ENCODE data around the gene ZNF407. TPM values are rescaled to one million over a fixed set of nuclear protein-coding genes. Genes with fewer than 3 reads are reported as not detected.
A peak's percentile ranks its signal among the peaks of the same experiment; 100 is the strongest.
"Not testable (repeated sequence)": the region's sequence is repeated elsewhere in the genome, so short reads cannot be mapped to it uniquely, and the experiment has no call there.

The ZNF407 gene, protein sequence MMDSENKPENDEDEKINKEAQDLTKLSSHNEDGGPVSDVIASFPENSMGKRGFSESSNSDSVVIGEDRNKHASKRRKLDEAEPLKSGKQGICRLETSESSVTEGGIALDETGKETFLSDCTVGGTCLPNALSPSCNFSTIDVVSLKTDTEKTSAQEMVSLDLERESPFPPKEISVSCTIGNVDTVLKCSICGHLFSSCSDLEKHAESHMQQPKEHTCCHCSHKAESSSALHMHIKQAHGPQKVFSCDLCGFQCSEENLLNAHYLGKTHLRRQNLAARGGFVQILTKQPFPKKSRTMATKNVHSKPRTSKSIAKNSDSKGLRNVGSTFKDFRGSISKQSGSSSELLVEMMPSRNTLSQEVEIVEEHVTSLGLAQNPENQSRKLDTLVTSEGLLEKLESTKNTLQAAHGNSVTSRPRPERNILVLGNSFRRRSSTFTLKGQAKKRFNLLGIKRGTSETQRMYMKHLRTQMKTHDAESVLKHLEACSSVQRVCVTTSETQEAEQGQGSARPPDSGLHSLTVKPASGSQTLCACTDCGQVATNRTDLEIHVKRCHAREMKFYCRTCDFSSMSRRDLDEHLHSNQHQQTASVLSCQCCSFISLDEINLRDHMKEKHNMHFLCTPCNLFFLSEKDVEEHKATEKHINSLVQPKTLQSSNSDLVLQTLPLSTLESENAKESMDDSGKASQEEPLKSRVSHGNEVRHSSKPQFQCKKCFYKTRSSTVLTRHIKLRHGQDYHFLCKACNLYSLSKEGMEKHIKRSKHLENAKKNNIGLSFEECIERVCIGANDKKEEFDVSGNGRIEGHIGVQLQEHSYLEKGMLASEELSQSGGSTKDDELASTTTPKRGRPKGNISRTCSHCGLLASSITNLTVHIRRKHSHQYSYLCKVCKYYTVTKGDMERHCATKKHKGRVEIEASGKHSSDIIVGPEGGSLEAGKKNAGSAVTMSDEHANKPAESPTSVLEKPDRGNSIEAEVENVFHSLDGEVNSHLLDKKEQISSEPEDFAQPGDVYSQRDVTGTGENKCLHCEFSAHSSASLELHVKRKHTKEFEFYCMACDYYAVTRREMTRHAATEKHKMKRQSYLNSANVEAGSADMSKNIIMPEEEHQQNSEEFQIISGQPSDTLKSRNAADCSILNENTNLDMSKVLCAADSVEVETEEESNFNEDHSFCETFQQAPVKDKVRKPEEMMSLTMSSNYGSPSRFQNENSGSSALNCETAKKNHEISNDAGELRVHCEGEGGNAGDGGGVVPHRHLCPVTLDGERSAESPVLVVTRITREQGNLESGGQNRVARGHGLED (N-terminal part only)
- total RNA-seq = 10 to 100 TPM; 13.0 to 13.9 TPM
- long read RNA-seq, full-length matches to known transcripts = 3 of 4 reads
- long read RNA-seq, partial matches to known transcripts = 0 of 4 reads
- long read RNA-seq, other reads (novel, unspliced or antisense) = 1 of 4 reads

DNA sequence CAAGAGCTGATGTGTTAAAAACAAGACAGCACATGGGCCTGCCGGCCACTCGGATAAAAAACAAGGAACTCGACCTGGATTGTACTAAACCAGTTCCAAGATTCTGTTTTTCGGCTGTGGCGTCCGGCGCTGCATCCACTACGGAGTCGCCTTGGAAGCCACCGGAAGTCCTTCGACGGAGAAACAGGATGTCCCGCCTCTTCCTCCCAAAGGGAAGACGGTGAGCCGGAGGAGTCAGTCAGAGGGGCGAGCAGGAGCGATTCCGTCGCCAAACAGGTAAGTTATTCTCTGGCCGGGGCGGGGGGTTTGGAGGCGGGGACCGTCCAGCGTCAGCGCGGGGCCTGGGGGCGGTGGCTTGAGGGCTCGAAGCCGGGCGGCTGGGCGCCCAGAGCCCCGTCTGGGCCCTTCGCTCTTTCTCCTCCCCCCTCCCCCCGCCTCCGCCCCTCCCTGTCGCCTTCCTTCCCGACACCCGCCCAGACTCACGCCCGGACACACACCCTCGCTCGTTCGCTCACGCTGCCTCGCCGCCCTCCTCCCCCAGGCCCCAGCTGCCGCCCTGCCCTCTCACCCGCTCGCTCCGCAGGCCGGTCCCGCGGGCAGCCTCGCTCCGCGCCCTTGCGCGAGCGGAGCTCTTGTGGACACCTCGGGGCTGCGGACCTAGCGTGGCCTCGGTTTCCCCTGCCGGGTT lies at the start of gene ZNF407:
Gene ZNF407 (plus strand): TSS at position 209 of the 688 bp plus-strand sequence. CDS start 33,150 bp downstream, outside the sequence.
- peak; percentile 93 for ATAC-seq
- peak; percentile 88 to 90 for DNase-seq
- intact Hi-C loops (cut with DNase I, micrococcal nuclease) = no loop called here

DNA sequence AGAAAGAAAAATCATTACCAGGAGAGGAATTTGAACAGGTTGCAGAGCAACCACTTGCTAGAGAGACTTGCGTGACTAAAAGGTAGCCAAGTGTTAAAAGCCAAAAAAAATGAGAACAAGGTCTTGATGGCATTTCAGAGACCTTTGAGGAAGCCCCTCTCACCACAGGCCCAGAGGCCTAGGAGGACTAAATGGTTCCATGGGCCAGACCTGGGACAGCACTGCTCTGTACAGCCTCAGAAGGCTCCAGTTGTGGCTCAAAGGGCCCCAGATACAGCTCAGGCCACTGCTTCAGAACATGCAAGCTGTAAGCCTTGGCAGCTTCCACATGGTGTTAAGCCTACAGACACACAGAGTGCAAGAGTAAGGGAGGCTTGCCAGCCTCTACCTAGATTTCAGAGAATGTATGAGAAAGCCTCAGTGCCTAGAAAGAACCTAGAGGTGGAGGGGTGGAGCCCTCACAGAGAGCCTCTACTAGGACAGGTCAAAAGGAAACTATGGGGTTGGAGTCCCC lies 48.0 kb upstream of the ZNF407 start:
- no peak for DNase-seq
- no peak for ATAC-seq
- intact Hi-C loops (cut with DNase I, micrococcal nuclease) = loop anchor here in 1 of 2 donors (5.0 kb wide), 1 partner anchor 197 kb away; no protein-coding TSS in a partner anchor

DNA sequence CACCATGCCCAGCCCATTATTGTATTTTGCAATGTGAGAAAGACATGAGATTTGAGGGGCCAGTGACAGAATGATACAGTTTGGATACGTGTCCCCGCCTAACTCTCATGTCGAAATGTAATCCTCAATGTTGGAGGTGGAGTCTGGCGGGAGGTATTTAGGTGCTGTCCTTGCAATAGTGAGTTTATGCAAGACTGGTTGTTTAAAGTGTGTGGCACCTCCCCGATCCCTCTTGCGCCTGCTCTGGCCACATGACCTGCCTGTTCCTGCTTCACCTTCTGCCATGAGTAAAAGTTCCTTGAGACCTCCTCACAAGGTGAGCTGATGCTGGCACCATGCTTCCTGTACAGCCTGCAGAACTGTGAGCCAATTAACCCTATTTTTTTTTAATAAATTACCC lies 46.8 kb upstream of the ZNF407 start:
- DNase-seq (no peak), ATAC-seq (no peak)
- intact Hi-C loops (cut with DNase I, micrococcal nuclease) = loop anchor here in 1 of 2 donors (5.0 kb wide), 1 partner anchor 199 kb away; no protein-coding TSS in a partner anchor

DNA sequence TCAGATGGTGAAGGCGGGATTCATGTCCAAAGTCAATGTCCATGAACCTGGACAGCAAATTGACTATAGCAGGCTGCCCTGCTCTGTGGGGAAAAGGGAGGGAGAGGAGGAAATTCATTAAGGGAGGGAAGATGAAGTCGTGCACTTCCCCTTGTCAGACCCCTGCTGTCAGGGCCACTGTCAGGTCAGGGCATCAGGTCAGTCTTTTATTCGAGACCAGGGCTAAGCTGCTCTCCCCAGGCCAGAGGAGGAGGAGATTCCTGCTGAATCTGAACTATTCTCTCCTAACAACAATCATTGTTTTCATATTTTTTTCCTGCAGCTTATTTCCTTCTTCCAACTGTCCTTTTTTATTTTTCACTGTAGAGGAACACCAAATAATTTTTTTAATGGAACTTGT lies 46.2 kb upstream of the ZNF407 start:
- intact Hi-C loops (cut with DNase I, micrococcal nuclease) = loop anchor here in 1 of 2 donors (5.0 kb wide), 1 partner anchor 199 kb away; no protein-coding TSS in a partner anchor
- no peak for ATAC-seq
- DNase-seq = no peak

DNA sequence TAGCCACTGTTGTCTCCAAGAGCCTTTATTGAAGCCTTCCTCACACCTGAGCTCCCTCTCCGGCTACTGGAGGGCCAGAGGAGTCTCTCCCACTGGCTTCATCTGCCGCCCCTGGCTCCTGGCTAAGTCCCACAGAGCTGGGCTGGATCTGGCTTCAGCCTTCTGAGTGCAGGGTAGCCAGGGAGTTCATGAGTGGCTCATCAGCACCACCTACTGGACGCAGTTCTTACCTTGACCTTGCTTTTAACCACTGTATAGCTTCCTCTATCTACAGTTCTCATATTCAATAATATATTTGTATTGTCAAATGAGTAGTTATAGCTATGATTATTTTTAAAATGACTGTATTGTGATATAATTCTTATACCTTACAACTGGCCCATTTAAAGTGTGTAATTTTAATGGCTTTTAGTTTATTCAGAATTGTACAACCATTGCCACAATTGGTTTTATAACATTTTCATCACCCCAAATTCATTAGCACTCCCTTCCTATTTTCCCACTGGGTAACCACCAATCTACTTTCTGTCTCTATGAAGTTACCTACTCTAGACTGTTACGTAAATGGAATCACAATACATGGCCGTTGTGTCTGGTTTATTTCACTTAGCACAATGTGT lies 45.6 kb upstream of the ZNF407 start:
- ATAC-seq = peak; percentile 98

DNA sequence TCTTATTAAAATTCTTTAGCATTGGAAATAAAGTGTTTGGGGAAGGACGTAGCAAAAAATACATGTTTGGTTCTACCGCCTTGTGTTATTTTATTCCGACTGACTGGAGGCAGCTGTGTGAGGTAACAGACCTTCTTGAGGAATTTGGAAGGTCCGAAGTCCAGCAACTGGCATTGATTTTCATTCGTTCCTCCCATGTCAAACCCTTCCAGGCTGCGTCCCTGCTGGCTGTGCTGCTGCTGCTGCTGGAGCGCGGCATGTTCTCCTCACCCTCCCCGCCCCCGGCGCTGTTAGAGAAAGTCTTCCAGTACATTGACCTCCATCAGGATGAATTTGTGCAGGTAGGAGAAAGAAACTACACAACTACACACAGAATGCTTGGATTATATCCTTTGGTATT lies 41.5 kb upstream of the ZNF407 start:
- ATAC-seq = peak; percentile 23

More for the DNA sequence above, 45.6 kb upstream of the ZNF407 start:
- intact Hi-C loops (cut with DNase I, micrococcal nuclease) = loop anchor here in 1 of 2 donors (5.0 kb wide), 1 partner anchor 200 kb away; no protein-coding TSS in a partner anchor
- DNase-seq = peak; percentile 73 to 94

DNA sequence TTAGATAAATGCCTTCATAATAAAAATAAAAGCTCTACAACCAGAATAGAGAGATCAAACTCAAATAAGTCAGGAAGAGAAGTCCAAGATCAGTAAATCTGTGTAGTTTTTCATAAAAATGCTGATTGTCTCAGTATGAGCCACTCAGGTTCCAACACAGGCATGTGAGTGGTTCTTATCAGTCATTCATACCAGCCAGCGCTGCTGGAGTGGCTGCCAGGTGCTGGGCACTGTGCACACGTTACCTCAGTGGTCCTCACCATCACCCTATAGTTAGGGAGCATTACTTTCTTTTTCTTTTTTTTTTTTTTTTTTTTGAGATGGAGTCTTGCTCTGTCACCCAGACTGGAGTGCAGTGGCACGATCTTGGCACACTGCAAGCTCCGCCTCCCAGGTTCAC lies 39.6 kb upstream of the ZNF407 start:
- DNase-seq (no peak), ATAC-seq (no peak)
- intact Hi-C loops (cut with DNase I, micrococcal nuclease) = no loop called here

More for the DNA sequence above, 41.5 kb upstream of the ZNF407 start:
- no peak for DNase-seq
- intact Hi-C loops (cut with DNase I, micrococcal nuclease) = no loop called here

DNA sequence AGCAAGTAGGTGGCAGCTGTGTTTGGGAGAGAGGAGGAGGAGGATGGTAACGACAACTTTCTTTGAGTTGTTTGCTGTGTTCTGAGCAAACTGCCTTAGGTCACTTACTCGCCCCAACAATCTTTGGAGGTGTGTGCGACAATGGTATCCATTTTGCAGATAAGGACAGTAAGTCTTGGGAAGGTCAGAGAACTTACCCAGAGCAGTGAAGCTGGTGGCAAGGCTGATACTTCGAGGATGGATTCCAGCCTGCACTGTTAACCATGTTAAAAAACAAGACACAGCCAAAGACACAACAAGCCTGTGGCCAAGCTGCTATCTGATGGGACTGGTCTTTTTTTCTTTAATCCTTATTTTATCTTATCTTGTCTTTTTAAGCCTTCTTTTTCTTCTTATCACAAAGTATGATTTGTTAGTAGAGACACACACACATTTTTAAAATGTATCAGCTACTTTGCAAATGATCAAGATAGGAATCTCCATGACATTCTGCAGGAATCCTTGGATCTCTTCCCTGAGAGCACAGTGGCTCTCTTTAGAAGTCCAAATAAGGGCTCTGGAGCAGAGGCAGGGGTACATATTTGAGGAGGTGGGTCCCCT lies 35.4 kb upstream of the ZNF407 start:
- intact Hi-C loops (cut with DNase I, micrococcal nuclease) = no loop called here
- DNase-seq = no peak
- ATAC-seq = no peak

DNA sequence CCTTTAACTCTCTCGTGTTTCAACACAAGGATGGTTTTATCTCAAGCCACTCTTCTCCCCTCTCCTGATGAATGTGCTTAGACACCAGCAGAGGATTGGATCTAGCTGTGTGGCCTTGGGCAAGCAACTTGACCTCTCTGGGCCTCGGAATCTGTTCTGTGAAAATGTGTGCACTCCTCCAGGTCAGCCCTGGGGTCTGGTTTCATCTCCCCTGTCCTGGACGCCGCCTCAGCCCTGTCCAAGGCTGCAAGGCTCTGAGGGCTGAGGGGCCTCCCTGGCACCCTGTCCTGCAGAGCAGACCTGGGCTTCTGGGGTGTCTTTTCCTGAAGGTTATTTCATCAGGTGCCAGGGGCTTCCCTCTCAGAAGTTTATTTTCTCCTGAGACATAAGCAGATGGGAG lies 34.9 kb upstream of the ZNF407 start:
- ATAC-seq = no peak
- no peak for DNase-seq
- intact Hi-C loops (cut with DNase I, micrococcal nuclease) = no loop called here

DNA sequence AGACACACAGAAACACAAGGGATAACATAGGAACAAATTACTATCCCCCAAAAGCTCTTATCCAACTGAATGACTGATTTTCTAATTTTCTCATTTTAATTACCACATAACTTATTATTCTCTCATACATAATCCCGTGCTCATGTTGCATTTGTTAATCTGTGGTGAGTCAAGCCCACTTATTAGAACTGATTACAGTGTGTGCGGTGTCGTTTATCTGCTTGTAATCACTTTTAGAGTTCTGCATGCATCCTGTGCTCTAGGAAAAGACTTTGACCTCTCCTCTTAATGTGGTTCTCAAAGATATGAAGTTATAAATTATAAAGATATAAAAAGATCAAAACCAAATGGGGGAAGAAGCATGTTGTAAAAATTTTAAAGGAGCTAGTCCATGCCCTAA lies 33.7 kb upstream of the ZNF407 start:
- DNase-seq (no peak), ATAC-seq (peak; percentile 51)

DNA sequence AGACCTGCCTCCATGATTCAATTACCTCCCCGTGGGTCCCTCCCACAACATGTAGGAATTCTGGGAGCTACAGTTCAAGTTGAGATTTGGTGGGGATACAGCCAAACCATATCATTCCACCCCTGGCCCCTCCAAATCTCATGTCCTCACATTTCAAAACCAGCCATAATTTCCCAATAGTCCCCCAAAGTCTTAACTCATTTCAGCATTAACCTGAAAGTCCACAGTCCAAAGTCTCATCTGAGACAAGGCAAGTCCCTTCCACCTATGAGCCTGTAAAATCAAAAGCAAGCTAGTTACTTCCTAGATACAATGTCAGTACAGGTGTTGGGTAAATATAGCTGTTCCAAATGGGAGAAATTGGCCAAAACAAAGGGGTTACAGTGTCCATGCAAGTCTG lies 32.5 kb upstream of the ZNF407 start:
- intact Hi-C loops (cut with DNase I, micrococcal nuclease); DNase-seq: not testable (repeated sequence)
- ATAC-seq = peak; percentile 47

More for the DNA sequence above, 33.7 kb upstream of the ZNF407 start:
- intact Hi-C loops (cut with DNase I, micrococcal nuclease) = no loop called here

DNA sequence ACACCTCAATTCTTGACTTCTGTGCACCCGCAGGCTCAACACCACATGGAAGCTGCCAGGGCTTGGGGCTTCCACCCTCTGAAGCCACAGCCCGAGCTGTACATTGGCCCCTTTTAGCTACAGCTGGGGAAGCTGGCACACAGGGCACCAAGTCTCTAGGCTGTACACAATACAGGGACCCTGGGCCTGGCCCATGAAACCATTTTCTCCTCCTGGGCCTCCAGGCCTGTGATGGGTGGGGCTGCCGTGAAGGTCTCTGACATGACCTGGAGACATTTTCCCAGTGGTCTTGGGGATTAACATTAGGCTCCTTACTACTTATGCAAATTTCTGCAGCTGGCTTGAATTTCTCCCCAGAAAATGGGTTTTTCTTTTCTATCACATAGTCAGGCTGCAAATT lies 31.7 kb upstream of the ZNF407 start:
- intact Hi-C loops (cut with DNase I, micrococcal nuclease); DNase-seq; ATAC-seq: not testable (repeated sequence)

DNA sequence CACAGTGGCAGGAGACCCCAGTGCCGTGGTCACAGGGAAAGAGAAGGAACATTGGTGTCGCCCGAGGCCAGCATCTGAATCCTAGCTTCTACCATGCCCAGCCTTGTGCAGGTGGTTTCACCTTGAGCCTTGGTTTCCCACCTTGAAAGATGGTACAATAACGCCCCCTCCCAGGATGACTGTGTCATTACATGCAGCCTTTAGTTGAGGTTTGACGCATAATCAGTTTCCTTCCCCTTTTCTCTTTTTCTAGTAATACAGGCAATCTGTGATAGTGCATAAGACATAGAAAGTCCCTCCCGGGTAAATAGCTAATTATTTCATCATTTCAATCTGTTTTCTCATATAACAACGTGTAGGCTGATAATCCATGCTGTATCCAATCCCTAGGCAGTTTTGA lies 29.8 kb upstream of the ZNF407 start:
- DNase-seq (no peak), ATAC-seq (no peak)
- intact Hi-C loops (cut with DNase I, micrococcal nuclease) = no loop called here

DNA sequence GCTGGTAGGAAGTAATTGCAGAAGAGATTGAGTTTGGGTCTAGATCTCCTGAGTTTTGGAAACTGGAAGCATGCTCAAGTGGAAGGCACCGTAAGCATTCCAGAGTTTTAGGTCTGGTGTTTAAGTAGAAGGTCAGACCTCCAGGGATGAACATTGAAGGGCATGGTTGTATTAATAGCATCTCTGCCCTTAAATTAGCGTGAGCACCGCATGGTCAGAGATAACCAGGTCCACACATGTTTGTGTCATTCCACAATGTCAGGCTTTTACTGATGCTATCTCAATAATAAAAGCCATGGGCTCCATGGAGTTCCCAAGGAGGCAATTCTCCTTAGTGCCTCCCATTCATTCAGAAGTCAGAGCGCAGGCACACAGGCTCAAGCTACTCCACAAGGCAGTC lies 28.3 kb upstream of the ZNF407 start:
- intact Hi-C loops (cut with DNase I, micrococcal nuclease) = no loop called here
- no peak for ATAC-seq
- no peak for DNase-seq

DNA sequence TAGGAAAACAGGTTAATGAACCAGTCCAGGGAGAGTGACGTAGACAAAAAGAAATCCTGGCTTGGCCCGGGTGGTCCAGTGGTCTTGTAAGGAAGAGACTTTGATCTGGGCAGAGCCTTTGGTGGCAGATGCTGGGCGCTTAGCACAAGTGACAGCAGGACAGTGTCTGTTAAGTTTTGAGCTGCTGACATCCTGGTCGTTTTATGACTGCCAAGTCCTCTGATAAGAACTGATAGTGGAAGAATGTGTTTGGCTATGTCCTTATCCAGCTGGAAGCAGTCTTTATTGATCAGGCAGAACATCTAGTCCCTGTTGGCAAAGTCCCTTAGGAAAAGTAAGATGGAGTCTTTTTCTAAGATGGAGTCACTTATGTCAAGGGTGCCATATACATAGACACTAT lies 27.4 kb upstream of the ZNF407 start:
- DNase-seq (no peak), ATAC-seq (no peak)
- intact Hi-C loops (cut with DNase I, micrococcal nuclease) = no loop called here

DNA sequence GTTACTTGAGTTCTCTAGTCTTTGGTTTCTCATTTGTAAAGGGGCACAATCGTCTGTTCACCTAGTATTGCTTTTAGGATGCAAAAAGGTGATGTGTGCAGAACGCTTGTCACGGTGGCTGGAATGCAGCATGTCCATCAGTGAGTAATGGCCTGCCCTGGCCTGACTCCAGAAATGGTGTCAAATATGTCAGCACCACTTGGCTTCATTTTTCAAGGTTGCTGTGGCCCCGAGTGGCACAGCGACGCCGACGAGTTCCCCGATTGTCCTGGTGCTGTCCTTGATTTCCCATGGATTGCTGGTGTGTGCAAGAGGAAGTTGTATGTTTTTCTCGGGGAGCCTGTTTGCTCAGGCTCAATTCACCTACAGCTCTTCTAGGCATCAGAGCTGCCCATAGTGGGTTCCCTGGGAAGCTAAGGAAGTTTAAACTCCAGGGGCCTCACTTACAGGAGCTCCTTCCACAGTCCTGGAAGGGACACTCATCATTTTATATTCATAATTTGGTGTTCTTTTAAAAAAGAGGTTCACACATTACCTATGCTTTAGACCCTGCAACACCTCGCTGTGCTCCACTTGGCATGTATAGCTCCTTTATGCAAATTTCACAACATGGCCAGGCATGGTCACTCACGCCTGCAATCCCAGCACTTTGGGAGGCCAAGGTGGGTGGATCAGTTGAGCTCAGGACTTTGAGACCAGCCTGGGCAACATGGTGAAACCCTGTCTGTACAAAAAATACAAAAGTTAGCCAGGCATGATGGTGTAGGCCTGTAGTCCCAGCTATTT lies 25.6 kb upstream of the ZNF407 start:
- DNase-seq (no peak), ATAC-seq (no peak)
- intact Hi-C loops (cut with DNase I, micrococcal nuclease) = no loop called here

Data from left colon (tissue), 2 donors.